AML-193 (cell line): ENCODE measurements around the gene PEX10.
"Not testable (repeated sequence)": the region's sequence is repeated elsewhere in the genome, so short reads cannot be mapped to it uniquely, and the experiment has no call there.

Experiments
- DNase-seq, 2 experiments: peaks; one replicate each; lab custom pipeline; 2025; lab: John Stamatoyannopoulos, UW

Gene PEX10

DNA sequence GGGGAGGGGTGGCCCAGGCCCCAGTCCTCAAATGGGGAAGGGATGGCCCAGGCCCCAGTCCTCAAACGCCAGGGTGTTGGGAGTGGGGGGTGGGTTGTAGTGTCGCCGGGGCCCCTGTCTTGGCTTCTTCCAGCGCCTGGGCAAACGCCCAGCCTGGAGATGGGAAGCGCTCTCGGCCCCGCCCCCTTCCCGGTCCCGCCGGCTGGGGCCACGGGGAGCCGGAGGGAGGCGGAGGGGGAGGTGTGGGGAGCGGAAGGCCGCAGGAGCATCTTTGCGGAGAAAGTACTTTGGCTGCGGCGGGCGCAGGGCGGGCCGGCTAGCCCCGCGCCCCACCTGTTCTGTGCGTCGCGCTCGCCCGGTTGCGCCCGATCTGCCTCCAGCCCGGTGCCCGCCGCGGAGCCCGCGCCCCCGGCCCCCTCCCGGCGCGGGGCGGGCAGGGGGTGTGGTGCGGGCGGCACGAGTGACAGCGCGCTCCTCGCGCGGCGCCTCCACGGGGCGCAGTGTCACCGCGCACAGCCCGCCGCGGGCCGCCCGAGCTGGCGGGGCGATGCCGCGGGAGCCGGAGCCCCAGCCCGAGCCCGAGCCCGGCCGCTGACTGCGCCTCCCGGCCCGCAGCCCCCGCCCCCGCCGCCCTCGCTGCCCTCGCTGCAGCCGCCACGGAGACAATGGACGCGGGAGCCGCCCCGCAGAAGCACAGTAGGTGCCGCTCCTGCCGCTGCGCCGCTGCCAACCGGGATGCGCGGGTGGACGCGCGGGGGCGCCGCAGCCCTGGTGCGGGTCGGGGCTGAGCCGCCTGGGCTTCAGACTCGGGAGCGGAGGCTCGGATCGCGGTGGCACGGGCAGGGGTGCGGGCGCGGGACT is 31.1 kb upstream of the PEX10 start:
- no peak for DNase-seq

DNA sequence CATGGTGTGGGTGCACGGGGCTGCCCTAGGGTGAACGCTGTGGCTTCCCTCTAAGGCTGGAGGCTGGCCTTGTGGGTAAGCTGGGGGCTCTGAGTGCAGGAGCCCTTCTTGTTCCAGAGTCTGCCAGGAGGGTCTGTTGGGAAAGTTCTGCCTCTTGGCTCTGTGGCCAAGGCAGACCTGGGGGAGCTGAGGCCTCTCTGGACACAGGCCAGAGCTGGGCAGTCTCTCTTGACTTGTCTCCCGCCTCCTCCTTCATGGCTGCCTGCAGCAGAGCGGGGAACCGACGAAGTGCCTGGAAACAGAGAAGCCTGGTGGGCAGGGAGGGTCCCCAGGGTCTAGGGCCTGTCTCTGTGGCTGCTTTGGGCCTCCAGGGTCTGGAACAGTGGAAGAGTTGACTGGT is 30.3 kb upstream of the PEX10 start:
- DNase-seq: no peak

DNA sequence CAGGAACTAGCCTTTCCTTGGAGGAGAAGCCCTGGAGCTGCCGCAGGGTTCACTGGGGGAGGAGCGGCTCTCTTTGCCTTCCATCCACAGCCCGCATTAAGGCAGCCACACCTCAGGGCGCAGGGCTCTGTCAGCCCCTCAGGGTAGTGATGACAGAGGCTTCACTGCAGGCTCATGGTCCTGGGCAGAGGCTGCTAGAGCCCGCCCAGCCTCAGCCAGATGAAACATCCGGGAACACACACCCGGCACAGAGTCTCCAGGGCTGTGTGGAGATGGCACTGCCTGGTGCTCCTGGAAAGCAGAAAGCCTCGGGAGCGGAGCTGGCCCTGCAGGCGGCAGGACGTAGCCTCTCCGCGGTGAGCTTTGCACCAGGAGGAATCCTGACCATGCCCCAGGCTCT is 29.4 kb upstream of the PEX10 start:
- no peak for DNase-seq

DNA sequence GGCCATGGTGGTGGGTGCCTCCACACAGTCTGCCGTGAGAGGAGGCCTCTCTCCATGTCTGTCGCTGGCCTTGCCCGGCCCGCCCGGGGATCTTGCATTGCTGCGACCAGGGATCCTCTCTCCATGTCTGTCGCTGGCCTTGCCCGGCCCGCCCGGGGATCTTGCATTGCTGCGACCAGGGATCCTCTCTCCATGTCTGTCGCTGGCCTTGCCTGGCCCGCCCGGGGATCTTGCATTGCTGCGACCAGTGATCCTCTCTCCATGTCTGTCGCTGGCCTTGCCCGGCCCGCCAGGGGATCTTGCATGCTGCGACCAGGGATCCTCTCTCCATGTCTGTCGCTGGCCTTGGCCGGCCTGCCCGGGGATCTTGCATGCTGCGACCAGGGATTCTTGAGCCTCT is 28.0 kb upstream of the PEX10 start:
- DNase-seq: not testable (repeated sequence)

DNA sequence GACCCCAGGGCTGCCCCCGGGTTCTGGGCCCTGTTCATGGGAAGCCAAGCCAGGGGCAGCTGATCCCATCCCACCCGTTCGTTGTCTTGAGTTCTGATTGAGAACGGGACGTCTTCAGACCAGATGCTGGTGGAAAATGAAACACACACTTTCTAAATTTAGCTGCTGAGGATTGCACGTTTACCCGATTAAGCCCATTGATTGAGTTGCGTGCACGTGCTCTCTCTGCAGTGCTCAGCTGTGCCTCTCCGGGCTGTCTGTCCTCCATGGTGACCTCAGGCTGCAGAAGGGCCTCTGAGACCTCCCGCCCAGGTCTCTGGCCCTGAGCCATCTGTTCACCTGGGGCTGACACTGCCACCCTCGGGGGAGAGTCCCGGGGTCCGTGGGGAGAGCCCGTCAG is 27.0 kb upstream of the PEX10 start:
- DNase-seq: no peak

DNA sequence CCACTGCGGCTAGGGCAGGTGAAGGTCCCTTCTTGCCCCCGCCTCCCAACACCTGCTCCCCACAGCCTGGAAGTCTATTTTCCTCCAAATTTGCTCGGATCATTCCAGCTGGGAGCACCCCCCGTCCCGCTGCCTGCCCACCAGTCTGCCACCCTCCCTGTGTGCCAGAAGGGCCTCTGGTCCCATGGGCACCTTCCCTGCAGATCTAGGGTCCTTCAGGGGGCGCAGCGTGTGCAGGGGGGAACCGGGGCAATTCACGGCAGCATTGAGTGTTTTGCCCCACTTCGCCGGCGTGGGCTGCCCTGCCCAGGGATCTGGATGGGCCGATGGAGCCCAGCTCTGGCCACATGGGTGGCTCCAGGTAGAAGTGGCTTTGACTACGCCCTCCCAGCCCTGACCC is 26.3 kb upstream of the PEX10 start:
- DNase-seq: no peak

DNA sequence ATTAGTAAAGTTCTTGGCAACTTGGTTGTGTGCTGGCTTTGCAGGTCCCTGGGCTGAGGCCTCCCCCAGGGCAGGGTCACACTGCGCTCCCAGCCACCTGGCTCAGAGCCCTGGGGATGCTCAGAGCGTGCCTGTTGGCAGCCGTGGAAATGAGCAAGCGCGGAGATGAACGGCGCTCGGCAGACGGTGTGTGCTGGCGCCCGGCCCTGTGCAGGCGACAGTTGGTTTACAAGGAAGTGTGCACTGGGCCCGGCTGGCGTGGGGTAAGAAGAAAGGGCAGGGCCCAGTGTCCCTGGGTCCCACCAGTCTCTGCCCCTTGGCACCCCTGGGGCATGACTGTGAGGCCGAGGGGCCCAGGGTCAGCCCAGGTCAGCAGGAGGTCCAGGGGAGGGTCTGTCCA is 25.7 kb upstream of the PEX10 start:
- no peak for DNase-seq

DNA sequence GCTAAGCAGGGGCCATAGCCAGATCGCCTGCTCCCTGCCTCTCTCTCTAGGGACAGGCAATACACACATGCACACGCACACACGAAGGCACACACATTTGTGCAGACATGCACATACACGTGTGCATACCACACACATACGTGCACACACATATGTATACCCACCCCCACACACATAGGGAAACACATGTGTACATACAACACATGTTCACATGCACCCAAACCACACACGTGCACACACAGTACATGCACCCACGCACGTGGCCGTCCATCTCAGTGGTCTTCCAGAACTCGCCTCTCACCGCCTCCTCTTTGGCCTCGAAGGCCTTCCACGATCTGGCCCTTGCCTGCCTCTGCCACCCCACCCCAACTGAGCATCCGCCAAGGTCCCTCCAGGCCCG is 25.3 kb upstream of the PEX10 start:
- no peak for DNase-seq

DNA sequence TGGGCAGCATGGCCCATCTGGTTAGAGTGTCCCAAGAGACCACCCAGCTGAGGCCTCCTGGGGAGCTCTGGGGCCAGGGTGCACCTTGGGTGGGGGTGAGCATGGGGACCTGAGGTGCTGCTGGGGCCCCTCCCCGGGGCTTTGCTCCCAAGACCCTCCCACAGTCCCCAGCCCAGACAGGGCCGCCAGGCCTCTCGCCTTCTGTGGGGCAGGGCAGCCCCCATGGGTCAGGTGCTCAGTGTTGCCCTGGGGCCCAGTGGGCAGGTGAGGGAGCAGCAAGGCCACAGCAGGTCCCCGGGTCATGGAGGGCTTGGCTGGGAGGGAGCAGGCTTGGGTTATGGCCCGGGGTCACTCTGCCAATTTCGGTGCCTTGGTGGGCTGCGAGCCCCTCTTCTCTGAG is 24.5 kb upstream of the PEX10 start:
- no peak for DNase-seq

DNA sequence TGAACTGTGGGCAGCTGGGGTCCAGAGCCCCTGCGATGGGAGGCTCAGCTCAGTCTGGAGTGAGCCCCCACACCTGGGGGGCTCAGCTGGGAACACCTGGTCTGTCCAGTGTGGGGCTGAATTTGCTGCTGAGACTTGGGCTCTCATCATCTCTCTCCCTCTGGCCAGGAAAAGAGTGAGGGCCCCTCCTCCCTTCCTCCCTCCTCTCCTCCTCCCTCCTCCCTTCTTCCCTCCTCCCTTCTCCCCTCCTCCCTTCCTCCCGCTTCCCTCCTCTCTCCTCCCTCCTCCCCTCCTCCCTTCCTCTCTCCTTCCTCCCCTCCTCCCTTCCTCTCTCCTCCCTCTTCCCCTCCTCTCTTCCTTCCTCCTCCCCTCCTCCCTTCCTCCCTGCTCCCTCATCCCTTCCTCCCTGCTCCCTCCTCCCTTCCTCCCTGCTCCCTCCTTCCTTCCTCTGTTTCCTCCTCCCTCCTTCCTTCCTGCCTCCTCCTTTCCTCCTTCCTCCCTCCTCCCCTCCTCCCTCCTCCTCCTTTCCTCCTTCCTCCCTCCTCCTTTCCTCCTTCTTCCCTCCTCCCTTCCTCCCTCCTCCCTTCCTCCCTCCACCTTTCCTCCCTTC is 23.5 kb upstream of the PEX10 start:
- no peak for DNase-seq

DNA sequence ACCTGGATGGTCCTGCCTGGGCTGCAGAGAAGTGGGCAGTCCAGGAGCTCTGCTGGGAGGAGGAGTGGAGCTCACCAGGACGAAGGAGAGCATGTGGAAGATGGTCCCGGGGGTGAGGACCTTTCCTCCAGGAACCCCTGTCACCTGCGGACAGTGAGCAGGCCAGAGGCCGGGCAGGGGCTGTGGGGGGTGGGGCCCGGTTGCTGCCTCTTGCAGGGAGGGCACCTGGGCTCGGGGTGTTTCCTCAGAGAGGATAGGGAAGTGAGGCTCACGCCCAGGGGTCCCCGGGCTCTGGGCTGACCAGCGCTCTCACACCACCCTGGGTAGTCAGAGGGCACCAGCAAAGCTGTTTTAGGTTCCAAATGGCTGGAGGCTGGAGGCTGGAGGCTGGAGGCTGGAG is 22.7 kb upstream of the PEX10 start:
- no peak for DNase-seq

DNA sequence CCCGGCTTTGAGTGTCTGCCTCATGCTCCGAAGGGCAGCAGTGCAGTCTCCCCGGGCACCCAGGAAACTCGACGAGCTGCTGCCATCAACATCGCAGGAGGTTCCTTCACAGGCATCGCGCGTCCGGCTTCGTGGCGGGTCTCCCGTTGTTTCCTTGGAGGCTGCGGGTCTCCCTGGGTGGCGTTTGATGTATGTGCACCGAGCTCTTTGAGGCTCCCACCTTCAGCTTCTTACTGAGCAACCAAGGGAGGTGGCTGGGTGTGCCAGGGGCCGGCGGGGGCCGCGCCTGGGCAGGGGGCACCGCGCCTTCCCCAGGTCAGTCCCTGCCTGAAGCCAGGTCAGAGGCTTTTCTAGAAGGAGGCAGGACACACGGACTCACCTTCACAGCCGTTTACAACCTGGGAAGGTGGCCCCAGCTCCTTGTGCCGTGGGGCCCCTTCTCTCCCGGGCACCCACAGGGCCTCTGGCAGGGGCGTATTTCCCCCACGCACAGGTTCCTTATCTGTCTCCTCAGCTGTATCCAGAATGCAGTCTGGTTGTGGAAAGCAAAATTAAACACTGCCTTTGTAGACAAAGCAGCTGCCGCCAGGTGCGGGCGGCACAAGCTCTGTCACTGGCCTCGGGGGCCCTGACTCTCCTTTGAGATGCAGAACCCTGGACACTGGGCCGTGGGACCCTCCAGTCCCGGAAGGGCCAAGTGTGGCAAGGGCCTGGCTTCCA is 21.7 kb upstream of the PEX10 start:
- DNase-seq: no peak

DNA sequence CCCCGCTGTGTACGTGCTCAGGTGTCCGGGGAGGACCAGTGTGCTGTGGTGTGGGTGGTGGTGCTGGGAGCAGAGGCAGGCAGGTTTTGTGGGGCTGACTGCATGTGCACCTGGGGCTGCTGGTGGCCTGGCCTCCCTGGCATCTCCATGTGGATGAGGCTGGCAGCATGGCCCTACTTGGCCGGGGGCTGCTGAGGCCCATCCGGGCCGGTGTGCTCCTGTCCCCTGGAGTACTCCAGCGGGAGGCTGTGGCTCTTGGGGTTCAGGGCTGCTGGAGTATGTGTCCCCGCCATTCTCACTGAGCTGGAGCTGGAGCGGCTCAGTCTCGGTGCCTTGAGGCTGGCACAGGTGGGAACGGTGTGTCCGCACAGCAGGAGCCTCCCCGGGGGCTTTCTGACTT is 20.8 kb upstream of the PEX10 start:
- no peak for DNase-seq

DNA sequence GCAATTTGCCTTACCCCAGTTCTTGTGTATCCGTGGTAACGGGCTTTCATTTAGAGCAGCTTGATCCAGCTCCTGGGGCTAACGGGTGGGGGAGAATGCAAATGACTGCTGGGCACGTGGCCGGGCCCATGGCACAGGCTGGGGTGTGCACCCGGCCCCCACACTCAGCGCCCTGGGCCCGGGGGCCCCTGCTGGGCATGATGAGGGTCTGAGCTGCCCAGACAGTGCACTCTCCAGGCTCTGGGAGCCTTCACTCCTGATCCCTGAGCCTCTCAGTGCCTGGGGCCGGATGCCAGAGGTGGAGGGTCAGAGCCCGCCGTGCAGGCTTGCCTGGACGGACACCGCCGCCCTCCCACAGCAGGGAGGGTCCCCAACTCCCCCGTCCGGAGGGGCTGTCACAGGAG is 20.1 kb upstream of the PEX10 start:
- no peak for DNase-seq

DNA sequence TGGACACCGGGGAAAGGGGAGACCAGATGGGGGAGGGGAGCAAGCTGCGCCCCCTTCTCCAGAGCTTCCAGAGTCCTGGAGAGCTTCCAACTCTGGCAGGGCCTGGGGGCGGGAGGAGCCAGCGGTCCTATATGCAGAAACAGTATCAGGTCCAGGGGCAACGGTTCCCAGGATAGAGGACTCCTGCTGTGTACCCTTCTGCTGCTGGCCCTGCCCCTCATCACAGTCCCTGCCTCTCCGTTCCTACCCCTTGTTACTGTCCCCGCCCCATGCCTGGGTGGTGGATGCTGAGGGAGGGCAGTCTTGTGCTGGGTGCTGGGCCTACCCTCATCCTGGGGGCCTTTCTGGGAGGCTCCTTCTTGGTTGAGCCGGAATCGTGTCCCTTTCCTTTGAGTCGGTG is 19.2 kb upstream of the PEX10 start:
- DNase-seq: no peak

DNA sequence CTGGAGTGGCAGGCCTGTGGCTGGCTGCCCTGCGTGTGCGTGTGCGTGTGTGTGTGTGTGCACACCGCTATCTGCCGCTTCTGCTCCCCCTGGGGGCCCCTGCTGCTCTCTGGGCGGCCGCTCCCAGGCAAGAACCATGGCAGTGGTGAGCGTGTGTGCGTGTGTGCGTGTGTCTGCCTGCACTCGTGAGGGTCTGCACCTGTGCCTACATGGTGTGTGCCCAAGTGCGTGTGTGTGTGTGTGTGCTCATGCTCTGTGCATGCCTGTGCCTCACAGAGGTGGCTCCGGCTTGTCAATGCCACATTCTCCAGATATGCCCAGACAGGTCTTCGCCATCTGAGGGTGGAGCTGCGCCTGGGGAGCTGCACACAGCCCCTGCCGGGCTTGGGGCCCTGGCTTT is 18.7 kb upstream of the PEX10 start:
- DNase-seq: no peak

DNA sequence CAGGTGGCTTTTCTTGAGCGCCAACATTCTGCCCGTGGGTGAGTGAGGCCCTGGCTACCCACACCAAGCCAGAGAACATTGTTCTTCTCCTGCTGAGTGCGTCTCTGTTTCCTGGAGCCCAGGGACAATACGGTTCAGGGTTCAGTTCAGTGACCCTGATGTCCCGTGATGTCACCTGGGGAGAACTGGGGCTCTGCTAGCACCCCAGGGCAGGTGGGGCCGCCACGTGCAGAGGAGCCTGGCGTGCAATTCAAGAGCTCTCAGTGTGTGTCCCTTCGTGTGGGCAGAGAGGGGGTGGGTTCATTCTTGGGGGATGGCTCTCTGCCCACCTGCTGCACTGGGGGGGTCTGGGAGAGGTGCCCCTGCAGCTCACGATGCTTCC is 18.2 kb upstream of the PEX10 start:
- no peak for DNase-seq

DNA sequence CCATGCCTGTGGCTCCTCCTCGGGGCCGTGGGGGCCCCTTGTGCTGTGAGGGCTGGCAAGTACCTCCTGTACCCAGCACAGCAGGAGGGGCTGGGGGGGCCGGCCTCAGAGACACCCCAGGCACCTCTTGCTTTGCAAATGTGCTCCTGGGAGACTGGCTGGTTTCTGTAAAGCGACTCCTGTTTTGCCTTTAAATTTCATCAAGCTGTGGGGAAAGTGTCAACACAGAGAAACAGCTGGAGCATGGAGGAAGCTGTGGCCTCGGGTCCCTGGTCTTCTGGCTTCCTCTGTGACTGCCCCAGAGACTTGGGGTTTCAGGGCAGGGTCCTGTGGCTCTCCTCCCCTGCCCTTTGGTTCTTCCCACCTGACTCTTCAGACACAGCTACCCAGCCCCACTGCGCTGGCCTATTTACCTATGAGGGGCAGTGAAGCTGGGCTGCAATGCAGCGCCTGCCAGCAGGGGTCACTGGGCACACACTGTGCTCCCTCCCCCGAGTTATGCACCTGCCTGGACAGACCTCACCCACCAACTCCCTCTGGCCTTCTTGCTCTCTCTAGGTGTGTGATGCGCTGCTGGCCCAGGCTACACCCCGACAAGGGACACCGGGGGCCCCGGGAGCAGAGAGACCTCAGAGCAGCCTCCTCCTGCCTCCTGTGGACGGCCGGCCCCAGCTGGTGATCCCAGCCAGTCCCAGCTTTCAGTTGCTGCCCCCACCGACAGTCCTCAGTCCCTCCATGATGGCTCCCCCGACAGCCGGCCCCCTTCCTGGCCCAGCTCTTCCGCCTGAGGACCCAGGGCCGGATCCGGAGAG is 17.6 kb upstream of the PEX10 start:
- no peak for DNase-seq

DNA sequence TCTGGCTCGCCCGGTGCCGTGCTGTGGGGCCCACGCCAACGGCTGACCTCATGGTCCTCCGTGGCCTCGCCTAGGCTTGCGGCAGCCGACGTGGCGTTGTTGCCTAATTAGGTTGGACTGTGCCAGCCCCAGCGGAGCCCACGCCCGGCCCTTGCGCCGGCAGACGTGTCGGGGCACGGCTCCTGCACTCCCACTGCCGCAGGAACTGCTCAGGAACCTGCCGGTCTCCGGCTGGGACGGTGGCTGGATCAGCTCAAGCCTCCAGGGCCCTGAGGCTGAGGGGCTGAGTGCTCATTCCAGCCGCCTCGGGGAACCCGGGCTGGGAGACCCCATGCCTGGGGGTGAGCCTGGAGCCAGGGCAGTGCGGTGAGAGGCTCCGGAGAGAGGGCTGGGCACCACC is 16.1 kb upstream of the PEX10 start:
- no peak for DNase-seq

DNA sequence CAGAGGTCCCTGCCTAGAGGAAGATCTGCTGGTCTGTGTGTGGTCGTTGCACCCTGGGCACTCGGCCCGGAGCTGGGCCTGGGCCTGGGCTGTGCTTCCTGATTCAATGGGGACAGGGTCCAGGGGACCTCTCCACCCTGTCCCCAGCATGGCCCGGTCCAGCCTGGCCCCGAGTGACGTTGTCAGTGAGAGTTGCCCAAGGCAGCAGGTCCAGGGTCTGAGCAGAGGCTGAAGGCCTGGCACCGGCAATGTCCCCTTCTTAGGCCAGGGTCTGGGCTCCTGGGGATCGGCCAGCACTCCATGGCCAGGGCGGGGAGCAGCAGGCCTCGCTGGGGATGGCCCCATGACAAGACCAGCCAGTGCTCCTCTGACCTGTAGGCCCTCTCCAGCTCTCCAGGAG is 15.6 kb upstream of the PEX10 start:
- DNase-seq: no peak

DNA sequence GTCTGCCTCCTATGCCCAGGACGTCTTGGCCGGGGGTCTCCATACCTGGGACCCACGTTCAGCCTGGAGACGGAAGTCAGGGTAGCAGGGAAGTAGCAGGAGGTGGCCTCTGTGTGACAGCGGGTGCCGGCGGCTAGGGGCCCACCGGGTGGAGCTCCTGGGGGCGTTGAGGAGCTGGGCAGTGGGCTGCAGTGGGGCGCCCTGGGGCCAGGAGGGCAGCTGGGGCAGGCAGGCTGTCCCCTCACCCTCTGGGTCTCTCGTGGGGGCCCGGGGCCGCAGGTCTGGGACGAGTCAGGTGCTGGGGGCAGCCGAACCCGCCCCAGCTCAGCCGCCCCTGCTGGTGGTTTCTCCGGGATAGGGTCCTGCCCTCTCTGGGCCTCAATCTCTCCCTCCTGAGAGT is 14.7 kb upstream of the PEX10 start:
- DNase-seq: no peak

DNA sequence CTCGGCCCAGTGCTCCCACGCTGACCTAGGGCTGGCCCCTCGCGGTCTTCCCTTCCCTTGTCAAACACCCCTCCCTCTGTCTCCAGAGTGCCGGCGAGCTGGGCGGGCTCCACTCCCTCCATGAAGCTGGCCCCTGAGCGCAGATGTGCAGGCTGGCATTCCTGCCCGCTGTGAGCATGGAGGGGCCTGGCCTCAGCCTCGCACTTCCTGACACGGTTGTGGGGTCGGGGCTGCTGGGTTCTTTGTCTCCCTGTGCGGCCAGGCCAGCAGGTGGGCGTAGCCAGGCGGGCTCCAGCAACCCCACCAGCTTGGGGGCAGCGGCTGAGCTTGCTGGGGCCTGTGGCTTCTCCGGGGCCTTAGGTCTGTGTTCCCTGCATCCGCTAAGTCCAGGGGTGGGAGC is 14.2 kb upstream of the PEX10 start:
- DNase-seq: no peak

DNA sequence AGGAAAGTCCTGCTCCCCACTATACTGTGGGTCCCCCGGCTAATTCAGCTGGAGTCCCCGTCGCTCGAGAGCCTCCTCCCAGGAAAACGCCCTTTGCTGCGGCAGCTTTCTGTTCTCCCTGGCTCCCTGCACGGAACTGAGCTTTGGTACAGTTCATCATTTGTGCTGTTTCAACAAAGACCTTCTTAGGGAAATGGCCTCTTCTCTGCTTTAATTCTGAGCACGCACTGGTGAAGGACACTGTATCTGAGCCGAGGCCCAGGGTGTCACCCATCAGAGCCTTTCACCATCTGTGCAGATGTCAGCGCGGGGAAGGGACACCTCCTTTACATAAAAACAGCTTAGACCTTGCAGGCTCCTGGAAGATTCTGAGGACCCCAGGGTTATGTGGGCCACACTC is 13.5 kb upstream of the PEX10 start:
- DNase-seq: no peak
